ENCODE measurements around the gene KRT12.

DNA sequence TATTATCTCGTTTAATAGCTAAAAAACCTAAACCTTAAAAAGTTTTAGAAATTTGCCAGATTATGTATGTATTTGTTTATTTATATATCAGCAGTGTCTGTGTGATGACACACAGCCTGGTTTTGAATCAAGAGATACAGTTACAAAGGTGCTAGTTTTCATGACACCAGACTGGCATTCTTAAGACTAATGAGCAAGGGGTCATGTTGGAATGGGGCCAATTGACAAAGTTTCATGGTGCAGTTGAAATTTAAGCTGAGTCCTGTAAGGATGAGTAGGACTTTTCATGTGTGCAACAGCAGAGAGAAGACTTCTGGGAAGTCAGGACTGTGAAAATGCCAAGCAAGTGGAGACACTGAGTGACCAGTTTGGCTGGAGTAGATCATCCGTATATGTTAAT, 41.4 kb downstream of the KRT12 start:
- TF ChIP-seq FOXM1 (IDR thresholded peaks at IDR 0.05; ENCODE audit: borderline replicate concordance) (no peak), NFRKB (IDR thresholded peaks at IDR 0.05) (no peak), SUZ12 (IDR thresholded peaks at IDR 0.05) (no peak), FOXA1 (IDR thresholded peaks at IDR 0.05) (no peak), HDGF (IDR thresholded peaks at IDR 0.05; ENCODE audit: borderline replicate concordance) (no peak), TARDBP (IDR thresholded peaks at IDR 0.05) (no peak), ZNF384 (IDR thresholded peaks at IDR 0.05) (no peak), BHLHE40 (IDR thresholded peaks at IDR 0.05; ENCODE audit: borderline replicate concordance) (no peak), FOXK2 (IDR thresholded peaks at IDR 0.05) (no peak), ELF4 (IDR thresholded peaks at IDR 0.05) (no peak), L3MBTL2 (conservative IDR thresholded peaks at IDR 0.05) (no peak)
- TF ChIP-seq, protein P1, sequence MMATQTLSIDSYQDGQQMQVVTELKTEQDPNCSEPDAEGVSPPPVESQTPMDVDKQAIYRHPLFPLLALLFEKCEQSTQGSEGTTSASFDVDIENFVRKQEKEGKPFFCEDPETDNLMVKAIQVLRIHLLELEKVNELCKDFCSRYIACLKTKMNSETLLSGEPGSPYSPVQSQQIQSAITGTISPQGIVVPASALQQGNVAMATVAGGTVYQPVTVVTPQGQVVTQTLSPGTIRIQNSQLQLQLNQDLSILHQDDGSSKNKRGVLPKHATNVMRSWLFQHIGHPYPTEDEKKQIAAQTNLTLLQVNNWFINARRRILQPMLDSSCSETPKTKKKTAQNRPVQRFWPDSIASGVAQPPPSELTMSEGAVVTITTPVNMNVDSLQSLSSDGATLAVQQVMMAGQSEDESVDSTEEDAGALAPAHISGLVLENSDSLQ (IDR thresholded peaks at IDR 0.05): no peak

Data from HEK293T (cell line).